Inflammatory macrophage (primary cell): ENCODE results near the gene PDE4D.
"Not testable (repeated sequence)": the region's sequence is repeated elsewhere in the genome, so short reads cannot be mapped to it uniquely, and the experiment has no call there.

Experiments used
- DNase-seq, 2 donors: peaks; one replicate each; pipeline ENCODE4 v3.0.0-alpha.2; 2020 to 2022

The PDE4D gene

DNA sequence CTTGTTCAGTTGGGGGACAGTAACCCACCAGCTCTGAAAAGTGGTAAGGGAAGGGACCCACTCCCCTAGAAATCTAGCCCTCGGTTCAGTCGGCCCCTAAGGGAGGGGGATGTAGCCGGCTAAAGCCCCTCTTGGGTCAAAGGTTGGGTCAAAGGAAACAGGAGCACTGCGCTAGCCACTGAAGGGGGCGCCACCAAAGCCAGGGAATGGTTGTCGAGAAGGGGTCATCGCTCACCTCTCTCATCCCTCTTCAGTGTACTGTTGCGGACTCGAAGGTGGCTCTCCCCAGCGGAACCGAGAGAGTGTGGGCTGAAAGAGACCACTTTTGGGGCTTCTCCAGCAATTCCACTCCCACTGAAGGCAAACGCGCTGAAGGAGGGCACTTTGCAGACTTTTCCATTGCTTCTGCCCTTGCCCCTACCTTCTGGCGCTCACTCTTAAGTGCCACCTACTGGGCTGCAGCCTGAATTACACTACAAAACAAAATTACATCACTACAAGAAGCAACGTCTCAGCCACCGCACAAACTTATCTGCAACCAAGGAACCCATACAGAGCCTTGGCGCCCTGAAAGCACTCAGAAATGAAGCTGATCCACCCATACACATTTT is 396.9 kb downstream of the PDE4D start:
- peak; percentile 4 to 5 for DNase-seq

DNA sequence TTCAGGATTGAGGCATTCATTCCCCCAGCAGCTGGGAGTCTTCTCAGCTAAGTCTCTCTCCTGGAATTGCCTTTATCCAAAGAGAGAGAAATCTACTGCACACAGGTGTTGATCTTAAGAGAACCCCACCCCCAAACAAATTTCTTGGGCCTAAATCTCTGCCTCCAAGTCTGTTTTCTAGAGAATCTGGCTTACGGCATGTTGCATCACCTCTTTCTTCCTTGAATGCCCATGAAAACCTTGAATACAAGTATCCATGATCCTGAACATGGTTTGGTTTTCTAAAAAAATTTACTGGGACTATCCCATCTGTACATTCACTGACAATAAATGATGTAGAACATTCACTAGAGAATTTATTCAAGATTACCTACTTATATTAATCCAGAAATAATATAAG is 401.6 kb downstream of the PDE4D start:
- no peak for DNase-seq

DNA sequence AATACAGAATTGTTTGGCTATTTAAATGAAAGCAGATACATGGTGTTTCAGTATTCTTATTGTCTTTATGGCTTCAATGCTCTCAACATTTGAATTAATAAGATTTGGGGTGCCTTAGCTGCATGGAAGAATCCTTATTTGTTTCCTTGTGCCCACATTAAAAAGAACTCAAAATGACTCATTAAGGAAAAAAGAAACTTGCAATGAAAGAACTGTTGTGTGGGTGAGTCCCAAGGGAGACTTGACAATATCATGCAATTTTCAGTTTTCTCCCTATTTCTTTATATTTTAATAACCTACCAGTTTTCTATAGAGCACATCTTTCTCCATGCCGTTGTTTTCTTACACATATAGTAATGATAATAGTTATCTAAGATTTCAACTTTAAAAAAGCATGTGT is 404.0 kb downstream of the PDE4D start:
- DNase-seq, result no peak

DNA sequence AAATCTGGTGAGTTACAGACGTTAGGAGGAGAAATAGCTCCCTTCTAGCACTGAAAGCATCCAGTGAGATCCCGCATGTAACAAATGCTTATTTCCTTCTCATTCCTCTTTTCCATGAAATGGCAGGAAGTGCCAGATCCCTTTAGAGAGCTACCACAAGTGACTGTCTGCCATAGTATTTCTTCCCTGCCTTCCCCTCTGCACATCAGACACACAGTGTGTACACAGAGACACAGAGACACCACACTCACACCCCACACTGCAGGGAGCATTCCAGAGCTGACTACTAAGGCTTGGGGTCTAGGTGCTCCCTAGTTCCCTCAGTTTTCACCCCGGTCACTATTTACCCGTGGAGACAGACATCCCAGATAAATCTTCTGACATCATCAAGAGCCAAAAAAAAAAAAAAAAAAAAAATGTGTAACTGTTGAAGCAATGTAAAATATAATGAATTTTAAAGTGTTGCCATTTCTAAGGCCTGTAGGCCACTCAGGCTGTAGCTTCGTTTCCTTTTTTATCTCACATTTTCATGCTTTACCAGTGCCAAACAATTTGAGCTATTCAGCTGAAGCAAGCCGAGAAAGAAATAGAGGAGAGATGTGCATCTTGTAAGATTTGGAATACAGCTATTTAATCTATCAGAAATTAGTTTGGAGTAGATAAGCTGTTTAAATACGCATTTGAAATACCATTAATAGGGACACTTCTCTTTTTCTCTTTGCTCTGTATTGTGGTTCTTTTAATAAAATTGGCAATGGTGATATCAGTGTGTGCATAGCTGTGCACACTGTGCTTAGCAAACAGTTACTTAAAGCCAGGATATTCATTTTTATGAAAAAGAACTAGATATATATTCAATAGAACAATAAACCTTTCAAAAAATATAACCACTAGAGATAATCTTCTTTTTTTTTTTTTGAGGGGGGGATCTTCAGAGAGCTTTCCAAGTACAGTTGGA is 405.5 kb downstream of the PDE4D start:
- no peak for DNase-seq

DNA sequence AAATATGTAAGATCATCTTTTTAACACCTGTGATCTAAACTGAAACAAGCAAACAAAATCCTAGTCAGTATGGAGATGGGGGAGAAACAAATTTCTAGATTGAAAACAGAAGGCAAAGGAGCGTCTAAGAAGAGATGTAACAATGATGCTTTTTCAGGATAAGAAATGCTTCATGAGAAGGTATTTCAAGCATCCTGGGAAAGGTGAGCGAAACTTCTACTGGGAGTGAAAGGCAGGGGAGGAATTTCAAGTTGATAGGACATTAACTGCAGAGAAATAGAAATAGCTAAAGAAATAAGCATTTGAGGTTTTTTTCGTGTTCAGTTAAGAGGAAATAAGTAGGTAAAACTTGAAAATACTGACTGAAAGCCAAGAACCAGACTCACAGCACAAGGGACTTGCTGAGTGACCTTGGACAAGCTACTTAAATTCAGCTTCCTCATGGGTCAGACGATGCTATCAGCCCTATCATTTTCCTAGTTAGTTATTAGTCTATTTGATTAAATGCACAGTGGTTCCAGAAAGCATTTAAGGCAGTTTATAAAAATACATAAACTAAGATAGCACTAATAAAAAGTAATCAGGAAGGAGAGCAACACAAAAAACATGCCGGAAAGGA is 406.3 kb downstream of the PDE4D start:
- DNase-seq, result no peak

DNA sequence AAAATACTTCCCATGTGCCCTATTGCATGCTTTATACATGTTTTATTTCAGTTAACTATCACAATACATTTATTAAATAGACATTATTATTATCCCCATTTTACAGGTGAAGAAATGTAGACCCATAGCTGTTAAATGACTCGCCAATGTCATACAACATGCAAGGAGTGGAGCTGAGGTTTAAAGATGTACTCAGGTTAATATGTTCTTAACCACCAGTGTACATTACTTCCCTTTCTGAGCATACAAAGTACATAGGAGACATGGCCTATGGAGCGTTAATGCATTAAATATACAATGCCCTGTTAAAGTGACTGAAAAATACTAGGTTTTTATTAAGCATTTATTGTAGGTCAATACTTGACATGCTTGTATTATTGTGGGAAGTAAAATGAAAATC is 407.0 kb downstream of the PDE4D start:
- DNase-seq, result no peak

DNA sequence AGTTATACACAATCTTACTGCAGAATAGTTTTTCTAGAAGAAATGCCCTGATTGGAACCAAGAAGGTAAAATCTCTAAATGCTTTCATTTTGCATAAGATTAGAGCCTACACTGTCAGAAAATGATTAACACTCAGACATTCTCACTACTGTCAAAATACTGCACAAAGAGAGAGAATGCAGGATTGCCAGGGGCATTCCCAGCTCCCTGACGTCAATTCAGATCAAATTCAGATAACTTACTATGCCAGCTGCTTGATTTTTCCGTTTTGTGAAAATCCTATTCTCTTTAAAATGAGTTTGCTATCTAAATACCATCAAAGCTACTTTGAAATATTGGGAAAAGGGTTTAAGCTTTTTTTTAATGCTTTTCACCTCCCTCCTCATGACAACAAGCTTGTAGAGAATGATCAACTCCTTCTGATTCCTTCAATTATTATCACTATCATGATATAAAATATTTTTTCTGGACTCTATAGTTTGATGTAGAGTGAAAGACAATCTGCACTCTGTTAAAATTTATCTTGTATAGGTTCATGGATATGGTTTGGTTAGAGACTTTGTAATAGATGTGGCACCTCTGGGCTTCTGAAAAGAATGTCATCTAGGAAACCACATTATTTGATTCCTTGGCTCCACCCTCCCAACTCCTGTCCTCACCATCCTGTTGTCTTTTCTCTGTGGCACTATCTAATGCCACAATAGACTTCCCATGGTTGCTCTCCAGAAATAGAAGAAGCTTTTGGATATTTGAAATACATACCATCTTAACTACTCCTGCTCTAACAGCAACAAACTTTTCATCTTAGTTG is 407.7 kb downstream of the PDE4D start:
- no peak for DNase-seq

DNA sequence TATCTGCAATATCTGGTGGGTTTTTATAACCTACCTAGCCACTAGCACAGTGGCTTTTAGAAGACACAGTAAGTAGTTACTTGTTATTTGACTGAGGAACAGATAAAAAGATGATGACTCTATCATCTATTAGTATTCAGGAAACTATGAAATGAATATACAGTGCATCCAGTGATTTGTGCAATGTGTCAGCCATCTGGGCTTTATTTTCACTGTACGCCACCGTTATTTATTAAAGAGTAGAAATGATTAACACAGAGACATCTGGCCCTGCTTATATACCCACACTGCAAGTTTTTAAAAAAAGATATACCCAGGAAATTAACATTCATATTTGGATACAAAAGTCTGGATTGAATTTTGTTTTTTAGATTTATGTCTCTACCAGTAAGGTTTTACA is 408.4 kb downstream of the PDE4D start:
- DNase-seq, result no peak

DNA sequence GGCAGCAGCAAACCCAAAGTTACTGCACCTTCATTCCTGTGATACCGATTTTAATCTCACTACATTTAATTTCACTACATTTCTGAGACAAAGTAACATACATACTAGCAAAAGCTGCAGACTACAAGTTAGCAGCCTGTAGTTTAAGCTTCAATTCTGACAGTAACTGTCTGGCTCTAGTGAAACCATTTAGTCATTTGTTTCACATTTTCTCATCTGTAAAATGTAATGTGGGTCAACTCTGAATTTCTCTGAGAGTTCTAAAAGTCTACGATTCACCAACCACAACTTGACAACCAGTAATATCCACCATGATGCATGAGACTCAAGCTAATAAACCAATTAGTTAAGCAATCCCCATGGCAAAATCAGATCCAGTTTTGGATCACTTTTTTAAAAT is 408.9 kb downstream of the PDE4D start:
- DNase-seq, result no peak

DNA sequence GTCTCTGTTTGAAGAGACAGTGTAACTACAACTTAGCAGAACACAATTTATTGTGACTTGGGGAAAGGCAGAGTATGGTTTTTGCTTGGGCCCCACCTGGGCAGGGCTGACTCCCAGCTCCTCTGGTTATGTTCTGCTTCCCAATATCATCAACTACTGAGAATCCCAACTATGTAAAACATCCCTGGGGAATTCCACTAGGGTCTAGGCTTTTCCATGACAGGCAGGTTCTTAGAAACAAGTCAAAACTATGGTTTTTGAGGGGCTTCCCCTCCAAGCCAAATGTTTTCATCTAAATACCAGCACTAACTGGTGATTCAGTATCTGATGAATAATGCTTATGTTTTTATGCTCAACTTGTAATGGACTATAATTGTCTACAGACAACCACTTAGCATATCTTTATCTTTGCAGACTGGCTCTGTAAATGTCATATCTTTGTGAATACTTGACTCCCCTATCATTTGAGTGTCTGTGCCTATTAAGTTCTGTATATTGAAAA is 409.5 kb downstream of the PDE4D start:
- DNase-seq, result no peak

DNA sequence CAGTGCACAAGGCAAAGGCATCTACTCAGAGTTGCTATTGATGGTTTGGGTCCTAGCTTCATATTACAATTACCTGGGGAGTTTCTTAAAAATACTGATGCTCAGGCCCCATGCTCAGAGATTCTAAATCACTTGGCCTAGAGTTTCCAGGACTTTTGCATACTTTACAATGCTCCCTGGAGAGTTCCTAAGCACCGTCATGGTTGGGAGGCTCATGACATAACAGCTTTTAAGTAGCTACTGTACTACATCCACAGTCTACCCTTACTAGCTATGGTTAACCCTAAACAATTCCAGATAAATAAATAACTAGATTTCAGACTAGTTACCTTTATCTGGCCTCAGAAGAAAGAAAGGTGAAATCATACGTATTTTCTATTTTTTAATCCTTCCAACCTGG is 414.4 kb downstream of the PDE4D start:
- no peak for DNase-seq

DNA sequence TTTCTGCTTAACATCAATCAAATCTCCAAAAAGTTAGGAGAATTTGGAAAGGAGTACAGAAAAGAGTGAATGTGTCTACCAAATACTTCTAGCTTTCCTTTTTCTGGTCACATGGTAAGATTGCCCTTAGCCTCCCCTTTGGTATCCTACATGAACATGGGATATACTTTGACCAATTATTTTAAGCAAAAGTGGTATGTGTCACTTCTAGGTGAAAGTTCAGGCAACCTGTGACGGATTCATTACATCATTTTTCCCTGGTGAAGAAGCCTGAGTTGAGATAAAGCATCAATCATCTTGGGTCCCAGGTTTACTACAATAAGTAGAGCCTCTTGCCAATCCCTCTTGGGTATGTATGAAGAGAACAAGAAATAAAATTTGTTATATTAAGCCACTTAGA is 419.2 kb downstream of the PDE4D start:
- no peak for DNase-seq

DNA sequence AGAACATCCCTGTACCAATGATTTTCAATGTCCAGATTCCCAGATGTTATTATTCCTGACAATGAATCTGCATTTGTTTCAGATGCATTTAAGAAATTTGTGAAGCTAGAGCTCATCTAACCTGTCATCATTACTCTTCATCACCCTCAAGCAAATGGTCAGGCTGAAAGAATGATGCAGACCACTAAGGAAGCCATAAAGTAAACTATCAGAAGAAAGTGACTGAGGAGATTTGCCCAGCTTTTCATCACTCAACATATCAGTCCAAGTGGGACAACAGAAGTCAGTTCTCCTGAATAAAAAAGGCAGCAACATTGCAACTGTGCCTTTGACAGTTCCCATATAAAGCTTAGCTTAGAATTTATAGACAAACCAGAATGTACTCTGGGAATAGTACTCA is 419.9 kb downstream of the PDE4D start:
- DNase-seq, result no peak

DNA sequence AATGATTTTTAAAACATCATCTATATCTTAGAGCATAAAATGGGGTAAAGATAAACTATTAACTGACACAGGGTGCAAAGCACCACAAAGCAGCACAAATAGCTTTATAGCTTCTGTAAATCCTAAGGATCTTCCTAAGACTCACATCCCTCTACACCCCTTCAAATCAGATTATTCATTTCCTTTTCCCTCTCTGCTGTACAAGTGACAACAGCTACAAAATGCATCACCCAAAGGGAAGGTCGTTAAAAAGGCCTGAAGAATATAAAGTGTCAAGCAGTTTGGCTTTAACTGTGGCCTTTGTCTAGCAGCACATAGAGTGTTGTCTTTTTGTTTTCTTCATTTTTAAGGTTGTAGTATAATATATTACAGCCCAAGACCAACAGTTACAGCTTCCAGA is 422.1 kb downstream of the PDE4D start:
- no peak for DNase-seq

DNA sequence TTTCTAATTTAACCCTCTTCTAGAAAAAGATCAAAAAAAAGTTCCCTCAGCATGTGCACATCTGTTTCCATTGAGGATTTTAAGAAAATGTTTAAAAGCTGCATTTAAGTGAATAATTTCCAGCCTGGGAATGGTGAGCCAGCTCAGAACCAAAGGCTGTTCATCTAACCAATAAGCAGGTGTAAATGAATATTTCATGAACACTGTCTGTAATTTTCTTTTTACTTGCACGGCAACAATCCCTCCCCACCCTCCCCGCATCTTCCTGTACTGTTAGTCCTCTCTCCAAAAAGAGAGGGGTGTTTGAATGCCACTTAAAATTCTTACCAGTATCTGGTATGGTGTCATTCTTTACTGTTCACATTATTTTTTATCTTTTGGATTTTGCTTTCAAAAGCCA is 425.6 kb downstream of the PDE4D start:
- no peak for DNase-seq

DNA sequence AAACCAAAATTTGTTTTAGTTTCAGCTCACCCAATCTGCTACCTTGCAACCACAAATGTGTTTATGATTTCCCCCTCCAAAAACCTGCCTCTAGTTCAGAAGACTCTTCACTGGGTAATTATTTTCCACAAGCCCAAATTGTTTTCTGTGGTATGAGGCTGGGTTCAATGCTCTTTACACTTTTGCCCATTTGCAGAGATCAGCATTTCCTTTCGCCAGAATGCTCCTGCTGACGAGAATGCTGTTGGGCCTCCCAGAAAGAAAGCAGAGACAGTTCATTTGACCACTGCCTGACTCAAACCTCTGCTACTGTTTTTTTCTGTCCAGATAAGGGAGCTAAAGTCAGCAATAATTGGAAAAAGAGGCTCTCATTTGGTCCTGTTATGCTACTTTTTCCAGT is 427.3 kb downstream of the PDE4D start:
- DNase-seq, result no peak

DNA sequence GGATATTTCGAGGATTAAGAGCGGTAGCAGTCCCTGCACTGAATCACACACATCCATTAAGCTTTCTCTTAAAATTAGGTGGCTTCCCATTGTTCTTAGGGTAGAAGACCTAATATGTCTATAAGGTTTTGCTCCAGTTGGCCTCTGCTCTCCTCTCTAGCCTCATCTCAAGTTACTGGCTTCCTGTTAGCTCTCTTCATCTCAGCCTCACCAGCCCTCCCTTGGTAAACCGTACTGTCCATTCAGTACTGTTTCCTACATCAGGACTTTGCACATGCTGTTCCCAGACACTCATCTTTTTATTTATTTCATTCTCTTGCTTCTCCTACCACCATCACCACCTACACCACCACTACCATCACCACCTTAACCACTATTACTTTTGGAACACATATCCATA is 428.6 kb downstream of the PDE4D start:
- no peak for DNase-seq

DNA sequence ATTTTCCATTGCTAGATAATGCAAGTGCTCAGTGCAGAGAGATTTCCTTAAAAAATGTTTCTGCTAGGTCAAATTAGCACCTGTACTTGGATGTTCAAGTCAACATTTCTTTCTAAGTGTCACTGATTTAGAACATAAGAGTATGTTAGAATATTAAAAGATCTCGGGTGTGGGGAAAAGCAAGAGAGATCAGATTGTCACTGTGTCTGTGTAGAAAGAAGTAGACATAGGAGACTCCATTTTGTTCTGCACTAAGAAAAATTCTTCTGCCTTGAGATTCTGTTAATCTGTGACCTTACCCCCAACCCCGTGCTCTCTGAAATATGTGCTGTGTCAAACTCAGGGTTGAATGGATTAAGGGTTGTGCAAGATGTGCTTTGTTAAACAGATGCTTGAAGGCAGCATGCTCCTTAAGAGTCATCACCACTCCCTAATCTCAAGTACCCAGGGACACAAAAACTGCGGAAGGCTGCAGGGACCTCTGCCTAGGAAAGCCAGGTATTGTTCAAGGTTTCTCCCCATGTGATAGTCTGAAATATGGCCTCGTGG is 429.8 kb downstream of the PDE4D start:
- DNase-seq, result not testable (repeated sequence)

DNA sequence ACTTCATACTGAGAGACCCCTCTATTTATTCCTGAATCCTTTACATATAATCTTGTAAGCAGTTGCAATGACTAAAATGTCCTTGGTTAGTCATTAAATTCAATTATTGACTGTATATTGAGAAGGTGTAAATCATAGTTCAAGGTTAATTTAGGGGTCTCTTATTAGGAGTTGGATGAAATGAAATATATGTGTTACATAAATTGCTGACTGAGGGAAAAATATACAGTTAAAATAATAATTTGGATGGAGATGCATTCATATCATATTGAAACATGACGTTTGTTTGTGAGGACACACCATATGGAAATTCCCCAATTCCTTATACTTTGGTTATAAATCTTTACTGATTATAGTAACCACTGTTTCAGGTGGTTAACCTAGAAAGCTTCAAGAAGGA is 430.6 kb downstream of the PDE4D start:
- no peak for DNase-seq

DNA sequence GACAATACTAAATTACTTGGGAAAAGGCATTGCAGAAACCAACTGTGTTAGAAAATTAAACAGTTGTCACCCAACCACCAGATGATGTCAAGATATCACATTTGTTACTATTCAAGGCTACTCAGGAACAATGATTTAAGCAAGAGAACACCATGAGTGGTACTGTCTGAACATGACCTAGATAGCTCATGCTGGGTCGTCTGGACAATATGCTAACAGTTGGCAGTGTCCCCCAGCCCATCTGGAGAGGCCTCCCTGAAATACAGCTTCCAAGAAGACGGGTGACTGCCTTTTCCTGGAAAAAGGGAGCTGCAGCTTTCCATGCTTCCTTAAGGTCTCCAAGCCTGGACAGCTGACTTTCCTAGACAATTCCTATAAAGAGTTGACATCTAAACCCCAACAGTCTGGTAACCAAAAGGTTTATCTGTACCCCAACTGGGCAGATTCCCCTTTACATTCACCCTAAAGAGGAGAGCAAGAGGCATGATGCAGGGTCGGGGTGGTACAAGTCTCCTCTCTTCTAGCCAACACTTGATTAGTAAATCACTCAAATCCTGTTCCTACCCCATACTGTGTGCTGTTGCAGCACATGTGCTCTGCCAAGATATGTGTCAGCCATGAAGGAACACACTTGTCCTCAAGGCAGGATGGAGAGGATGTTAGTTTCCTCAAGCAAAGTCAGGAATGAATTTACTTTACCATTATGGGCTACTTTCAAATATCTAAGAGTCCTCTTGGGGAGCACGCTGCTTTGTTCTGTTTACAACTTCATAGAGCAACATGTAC is 433.0 kb downstream of the PDE4D start:
- DNase-seq, result no peak

DNA sequence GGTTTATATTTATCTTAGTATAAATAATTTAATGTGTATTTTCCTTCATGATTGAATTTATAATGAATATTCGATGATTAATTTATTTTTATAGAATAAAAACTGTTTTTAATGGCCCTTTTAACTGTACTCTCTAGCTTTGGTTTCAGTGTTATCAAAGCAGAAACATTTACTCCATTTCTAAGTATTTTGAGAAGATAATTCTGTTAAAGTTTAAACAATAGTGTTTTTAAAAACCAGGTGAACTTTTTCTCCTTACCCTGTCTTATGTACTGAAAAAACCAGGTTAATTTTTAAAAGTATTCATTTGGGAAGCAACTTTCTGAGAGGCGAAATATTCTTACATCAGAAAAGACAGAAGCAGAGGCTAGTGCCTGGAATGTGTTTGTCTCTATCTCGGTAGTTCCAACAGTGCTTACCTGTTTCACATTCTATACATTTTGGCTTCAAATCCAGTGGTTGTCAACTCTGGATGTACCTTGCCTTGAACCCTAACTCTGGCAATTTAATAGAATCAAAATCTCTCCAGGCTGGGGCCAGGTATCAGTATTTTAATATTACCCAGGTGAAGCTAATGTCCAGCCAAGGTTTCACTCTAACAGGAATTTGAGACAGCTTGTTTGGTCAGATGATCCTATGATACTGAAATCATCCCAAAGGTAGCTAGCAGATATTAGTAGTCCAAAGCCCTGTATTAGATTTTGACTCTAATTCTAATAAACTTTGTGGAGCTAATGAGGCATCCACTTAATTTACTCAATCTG is 434.4 kb downstream of the PDE4D start:
- no peak for DNase-seq
